EH (cell line): ENCODE results near the gene RPL12.
A peak's percentile ranks its signal among the peaks of the same experiment; 100 is the strongest.

ENCODE experiments used
- DNase-seq: peaks from one replicate; pipeline ENCODE4 v3.0.0-alpha.2; 2015; ENCODE audit warnings: low read depth

Gene RPL12

GRCh38 chr9:127438394-127438793 is 12.8 kb downstream of the RPL12 start:
- no peak for DNase-seq

- DNase-seq, result no peak
Observed at GRCh38 chr9:127437497-127438264, 13.5 kb downstream of the RPL12 start.

GRCh38 chr9:127430415-127430814 is 20.8 kb downstream of the RPL12 start:
- DNase-seq, result no peak

- DNase-seq, result no peak
Observed at GRCh38 chr9:127428348-127428747, 22.9 kb downstream of the RPL12 start.

GRCh38 chr9:127426756-127427155 is 24.4 kb downstream of the RPL12 start:
- no peak for DNase-seq

- DNase-seq, result no peak
Observed at GRCh38 chr9:127424676-127424999, 26.6 kb downstream of the RPL12 start.

- peak; percentile 92 for DNase-seq
Observed at GRCh38 chr9:127423934-127424675, 27.1 kb downstream of the RPL12 start, which contains the start of gene ZNF79. TSS of gene ZNF79 (plus strand) at chr9:127424382. CDS start at chr9:127424788, 406 bp downstream.

GRCh38 chr9:127423476-127423933 is 27.7 kb downstream of the RPL12 start:
- DNase-seq, result no peak

GRCh38 chr9:127422787-127423186 is 28.4 kb downstream of the RPL12 start:
- DNase-seq, result no peak

- DNase-seq, result no peak
Observed at GRCh38 chr9:127422133-127422782, 28.9 kb downstream of the RPL12 start.

- no peak for DNase-seq
Observed at GRCh38 chr9:127421057-127421456, 30.1 kb downstream of the RPL12 start.

GRCh38 chr9:127419348-127419747 is 31.9 kb downstream of the RPL12 start:
- DNase-seq, result no peak

GRCh38 chr9:127418037-127418471 is 33.2 kb downstream of the RPL12 start:
- DNase-seq, result no peak

GRCh38 chr9:127417131-127418036 is 33.8 kb downstream of the RPL12 start:
- DNase-seq, result peak; percentile 98

- no peak for DNase-seq
Observed at GRCh38 chr9:127415657-127416056, 35.5 kb downstream of the RPL12 start.

- DNase-seq, result no peak
Observed at GRCh38 chr9:127415141-127415540, 36.1 kb downstream of the RPL12 start.

GRCh38 chr9:127411122-127411521 is 40.1 kb downstream of the RPL12 start:
- no peak for DNase-seq

- DNase-seq, result no peak
Observed at GRCh38 chr9:127407492-127407843, 43.7 kb downstream of the RPL12 start.

GRCh38 chr9:127406799-127407491 is 44.3 kb downstream of the RPL12 start:
- no peak for DNase-seq

- DNase-seq, result no peak
Observed at GRCh38 chr9:127405344-127406125, 45.7 kb downstream of the RPL12 start.
